AG04450 (cell line): ENCODE results near the gene CALCOCO2. TPM values are rescaled to one million over a fixed set of nuclear protein-coding genes. Genes with fewer than 3 reads are reported as not detected.

ENCODE experiments used
- CTCF ChIA-PET: fragments of 300-600, 350-600 bp; formaldehyde crosslinking; extraction: SDS; loops from one replicate; lab custom pipeline; 2022; ENCODE audit warnings: antibody characterized with exemption, inconsistent platforms; lab: Charles Lee
- POLR2A ChIA-PET: fragments of 350-600 bp; formaldehyde crosslinking; extraction: SDS; loops from one replicate; lab custom pipeline; 2021; ENCODE audit warnings: antibody characterized with exemption, inconsistent platforms; lab: Yijun Ruan, JAX
- DNase-seq: peaks from one replicate; pipeline ENCODE4 v3.0.0-alpha.2; 2011; ENCODE audit warnings: low read depth, low spot score
- H3K27ac ChIP-seq: one replicate; pipeline ENCODE4 v1.5.1; 2012; ENCODE audit warnings: low read depth, low read length, control low read depth
- H3K27me3 ChIP-seq: one replicate; pipeline ENCODE4 v1.6.0; 2012; ENCODE audit warnings: low read length; ENCODE audit not compliant: control insufficient read depth, insufficient read depth
- H3K4me3 ChIP-seq: 2 replicates; pipeline ENCODE4 v1.5.1; 2011; ENCODE audit warnings: mild to moderate bottlenecking, low read depth, low read length, control low read depth
- H3K9me3 ChIP-seq: 2 replicates; pipeline ENCODE4 v1.5.1; 2012; ENCODE audit warnings: low read length; ENCODE audit not compliant: control insufficient read depth, insufficient read depth
- polyA plus RNA-seq: library from polyadenylated mRNA; depleted of rRNA; stranded (reverse); fragments of >200 nt; gene quantifications from 2 replicates; pipeline ENCODE4 v1.2.3, GENCODE V29; 2011
- TF ChIP-seq, protein P1 (sequence below): IDR thresholded peaks from 2 replicates; pipeline ENCODE4 v1.5.1; 2011; ENCODE audit warnings: low read depth, low read length, control low read depth, inconsistent platforms

CALCOCO2 gene
- polyA plus RNA-seq, 1 experiment = 130 TPM

GRCh38 chr17:48903401-48903800 is 72.6 kb downstream of the CALCOCO2 start:
- ChIA-PET CTCF (interaction anchor here (0.5 to 2.5 kb wide), 4 partner anchors 129 to 267 kb away, joined by 3 to 13 read pairs (median 5); no protein-coding TSS in a partner anchor), POLR2A (interaction anchor here (1.1 kb wide), 1 partner anchor 11 kb away, joined by 3 read pairs; the partner anchor contains the start of gene ATP5MC1)
- H3K27me3 ChIP-seq = no peaks in the 10 kb centered on the region
- H3K27ac ChIP-seq = no peak overlapping the region
- TF ChIP-seq, protein P1, sequence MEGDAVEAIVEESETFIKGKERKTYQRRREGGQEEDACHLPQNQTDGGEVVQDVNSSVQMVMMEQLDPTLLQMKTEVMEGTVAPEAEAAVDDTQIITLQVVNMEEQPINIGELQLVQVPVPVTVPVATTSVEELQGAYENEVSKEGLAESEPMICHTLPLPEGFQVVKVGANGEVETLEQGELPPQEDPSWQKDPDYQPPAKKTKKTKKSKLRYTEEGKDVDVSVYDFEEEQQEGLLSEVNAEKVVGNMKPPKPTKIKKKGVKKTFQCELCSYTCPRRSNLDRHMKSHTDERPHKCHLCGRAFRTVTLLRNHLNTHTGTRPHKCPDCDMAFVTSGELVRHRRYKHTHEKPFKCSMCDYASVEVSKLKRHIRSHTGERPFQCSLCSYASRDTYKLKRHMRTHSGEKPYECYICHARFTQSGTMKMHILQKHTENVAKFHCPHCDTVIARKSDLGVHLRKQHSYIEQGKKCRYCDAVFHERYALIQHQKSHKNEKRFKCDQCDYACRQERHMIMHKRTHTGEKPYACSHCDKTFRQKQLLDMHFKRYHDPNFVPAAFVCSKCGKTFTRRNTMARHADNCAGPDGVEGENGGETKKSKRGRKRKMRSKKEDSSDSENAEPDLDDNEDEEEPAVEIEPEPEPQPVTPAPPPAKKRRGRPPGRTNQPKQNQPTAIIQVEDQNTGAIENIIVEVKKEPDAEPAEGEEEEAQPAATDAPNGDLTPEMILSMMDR = no peak
- H3K4me3 ChIP-seq = no peak overlapping the region
- no peaks in the 10 kb centered on the region for H3K9me3 ChIP-seq
- DNase-seq = no peak

- POLR2A ChIA-PET = no interaction called here
Measured at GRCh38 chr17:48904428-48904827, 73.6 kb downstream of the CALCOCO2 start.

GRCh38 chr17:48905987-48906515 is 75.2 kb downstream of the CALCOCO2 start:
- Histone ChIP-seq H3K27ac (no peak overlapping the region), H3K4me3 (no peak overlapping the region), H3K27me3 (no peaks in the 10 kb centered on the region), H3K9me3 (no peaks in the 10 kb centered on the region)
- DNase-seq = no peak
- TF ChIP-seq, protein P1 = no peak
- ChIA-PET POLR2A (interaction anchor here (0.6 kb wide), 1 partner anchor 13 kb away, joined by 4 read pairs; the partner anchor contains the start of gene ATP5MC1), CTCF (interaction anchor here (1.9 kb wide), 1 partner anchor 22 kb away, joined by 7 read pairs; no protein-coding TSS in a partner anchor)

More at GRCh38 chr17:48904428-48904827, 73.6 kb downstream of the CALCOCO2 start:
- no peaks in the 10 kb centered on the region for H3K9me3 ChIP-seq
- H3K27ac ChIP-seq = no peak overlapping the region
- CTCF ChIA-PET = interaction anchor here (1.2 to 2.5 kb wide), 2 partner anchors 26 to 128 kb away, joined by 3 to 13 read pairs; no protein-coding TSS in a partner anchor
- no peaks in the 10 kb centered on the region for H3K27me3 ChIP-seq
- TF ChIP-seq, protein P1 = no peak
- no peak for DNase-seq
- no peak overlapping the region for H3K4me3 ChIP-seq

- DNase-seq = no peak
- POLR2A ChIA-PET = interaction anchor here (0.6 to 1.9 kb wide), 3 partner anchors 9 to 15 kb away, joined by 3 to 9 read pairs (median 6); partner anchors contain the start of gene ATP5MC1
Measured at GRCh38 chr17:48907713-48908046, 76.8 kb downstream of the CALCOCO2 start.

More at GRCh38 chr17:48907713-48908046, 76.8 kb downstream of the CALCOCO2 start:
- H3K27me3 ChIP-seq = no peaks in the 10 kb centered on the region
- no peaks in the 10 kb centered on the region for H3K9me3 ChIP-seq
- TF ChIP-seq, protein P1 = no peak
- peak overlapping the region; percentile 84 for H3K4me3 ChIP-seq
- H3K27ac ChIP-seq = peak overlapping the region; percentile 89
- CTCF ChIA-PET = interaction anchor here (0.6 to 2.8 kb wide), 6 partner anchors 23 to 271 kb away, joined by 3 to 21 read pairs (median 5); no protein-coding TSS in a partner anchor
